ENCODE results near the gene MAGI2.
"Not testable (repeated sequence)": the region's sequence is repeated elsewhere in the genome, so short reads cannot be mapped to it uniquely, and the experiment has no call there.

Gene MAGI2

GRCh38 chr7:78296644-78297371, 1156.7 kb downstream of the MAGI2 start:
- no peak for DNase-seq (ENCODE audit: low spot score)
- no peak for TF ChIP-seq CTCF (IDR thresholded peaks at IDR 0.05; ENCODE audit: borderline replicate concordance, control extremely low read depth, extremely low read depth, insufficient read depth, missing control alignments)
- in situ Hi-C loops (cut with MboI; ENCODE audit: low sequenced_read_pairs, unreplicated experiment), result no loop called here

GRCh38 chr7:78296046-78296597, 1157.3 kb downstream of the MAGI2 start:
- in situ Hi-C loops (cut with MboI; ENCODE audit: low sequenced_read_pairs, unreplicated experiment), result no loop called here
- no peak for TF ChIP-seq CTCF (IDR thresholded peaks at IDR 0.05; ENCODE audit: borderline replicate concordance, control extremely low read depth, extremely low read depth, insufficient read depth, missing control alignments)
- no peak for DNase-seq (ENCODE audit: low spot score)

- DNase-seq (ENCODE audit: low spot score); in situ Hi-C loops (cut with MboI; ENCODE audit: low sequenced_read_pairs, unreplicated experiment): not testable (repeated sequence)
These were observed 1164.0 kb downstream of the MAGI2 start for GRCh38 chr7:78289471-78289870.

GRCh38 chr7:78284945-78285344, 1168.5 kb downstream of the MAGI2 start:
- TF ChIP-seq CTCF (IDR thresholded peaks at IDR 0.05; ENCODE audit: borderline replicate concordance, control extremely low read depth, extremely low read depth, insufficient read depth, missing control alignments), result no peak
- DNase-seq (ENCODE audit: low spot score), result no peak
- in situ Hi-C loops (cut with MboI; ENCODE audit: low sequenced_read_pairs, unreplicated experiment), result no loop called here

GRCh38 chr7:78280276-78280675, 1173.2 kb downstream of the MAGI2 start:
- DNase-seq (ENCODE audit: low spot score), result no peak
- in situ Hi-C loops (cut with MboI; ENCODE audit: low sequenced_read_pairs, unreplicated experiment), result no loop called here
- TF ChIP-seq CTCF (IDR thresholded peaks at IDR 0.05; ENCODE audit: borderline replicate concordance, control extremely low read depth, extremely low read depth, insufficient read depth, missing control alignments), result no peak

GRCh38 chr7:78279457-78279856, 1174.0 kb downstream of the MAGI2 start:
- in situ Hi-C loops (cut with MboI; ENCODE audit: low sequenced_read_pairs, unreplicated experiment), result no loop called here
- TF ChIP-seq CTCF (IDR thresholded peaks at IDR 0.05; ENCODE audit: borderline replicate concordance, control extremely low read depth, extremely low read depth, insufficient read depth, missing control alignments), result no peak
- DNase-seq (ENCODE audit: low spot score), result no peak

GRCh38 chr7:78279032-78279431, 1174.4 kb downstream of the MAGI2 start:
- DNase-seq (ENCODE audit: low spot score), result no peak
- in situ Hi-C loops (cut with MboI; ENCODE audit: low sequenced_read_pairs, unreplicated experiment), result no loop called here
- no peak for TF ChIP-seq CTCF (IDR thresholded peaks at IDR 0.05; ENCODE audit: borderline replicate concordance, control extremely low read depth, extremely low read depth, insufficient read depth, missing control alignments)

Data from GM13976 (cell line).